LNCAP (cell line): ENCODE data around the gene LCN6.

Experiments used
- TF ChIP-seq, protein P1 (sequence below): fragments of 450-650 bp; IDR thresholded peaks from 2 replicates; pipeline ENCODE4 v1.5.1; 2017; ENCODE audit warnings: mild to moderate bottlenecking

The LCN6 gene

DNA sequence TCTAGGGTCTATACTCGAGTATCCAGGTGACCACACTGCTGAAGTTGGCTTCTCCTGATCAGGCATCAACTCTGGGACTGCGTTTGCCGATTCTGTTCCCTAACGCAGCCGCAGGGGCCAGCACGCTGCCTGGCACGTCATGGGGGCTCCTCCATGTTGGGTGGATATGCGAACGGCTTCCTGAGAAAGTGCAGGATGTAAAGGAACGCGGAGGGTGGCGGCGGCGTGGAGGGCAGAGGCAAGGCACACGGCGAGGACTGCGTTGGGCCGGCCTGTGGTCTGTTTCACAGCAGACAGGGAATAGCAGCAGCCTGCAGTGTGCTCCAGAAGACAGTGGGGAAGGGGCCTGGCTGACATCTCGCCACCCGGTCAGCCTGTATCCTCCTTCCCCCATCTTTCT lies 9.4 kb downstream of the LCN6 start:
- TF ChIP-seq, protein P1, sequence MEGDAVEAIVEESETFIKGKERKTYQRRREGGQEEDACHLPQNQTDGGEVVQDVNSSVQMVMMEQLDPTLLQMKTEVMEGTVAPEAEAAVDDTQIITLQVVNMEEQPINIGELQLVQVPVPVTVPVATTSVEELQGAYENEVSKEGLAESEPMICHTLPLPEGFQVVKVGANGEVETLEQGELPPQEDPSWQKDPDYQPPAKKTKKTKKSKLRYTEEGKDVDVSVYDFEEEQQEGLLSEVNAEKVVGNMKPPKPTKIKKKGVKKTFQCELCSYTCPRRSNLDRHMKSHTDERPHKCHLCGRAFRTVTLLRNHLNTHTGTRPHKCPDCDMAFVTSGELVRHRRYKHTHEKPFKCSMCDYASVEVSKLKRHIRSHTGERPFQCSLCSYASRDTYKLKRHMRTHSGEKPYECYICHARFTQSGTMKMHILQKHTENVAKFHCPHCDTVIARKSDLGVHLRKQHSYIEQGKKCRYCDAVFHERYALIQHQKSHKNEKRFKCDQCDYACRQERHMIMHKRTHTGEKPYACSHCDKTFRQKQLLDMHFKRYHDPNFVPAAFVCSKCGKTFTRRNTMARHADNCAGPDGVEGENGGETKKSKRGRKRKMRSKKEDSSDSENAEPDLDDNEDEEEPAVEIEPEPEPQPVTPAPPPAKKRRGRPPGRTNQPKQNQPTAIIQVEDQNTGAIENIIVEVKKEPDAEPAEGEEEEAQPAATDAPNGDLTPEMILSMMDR: no peak

DNA sequence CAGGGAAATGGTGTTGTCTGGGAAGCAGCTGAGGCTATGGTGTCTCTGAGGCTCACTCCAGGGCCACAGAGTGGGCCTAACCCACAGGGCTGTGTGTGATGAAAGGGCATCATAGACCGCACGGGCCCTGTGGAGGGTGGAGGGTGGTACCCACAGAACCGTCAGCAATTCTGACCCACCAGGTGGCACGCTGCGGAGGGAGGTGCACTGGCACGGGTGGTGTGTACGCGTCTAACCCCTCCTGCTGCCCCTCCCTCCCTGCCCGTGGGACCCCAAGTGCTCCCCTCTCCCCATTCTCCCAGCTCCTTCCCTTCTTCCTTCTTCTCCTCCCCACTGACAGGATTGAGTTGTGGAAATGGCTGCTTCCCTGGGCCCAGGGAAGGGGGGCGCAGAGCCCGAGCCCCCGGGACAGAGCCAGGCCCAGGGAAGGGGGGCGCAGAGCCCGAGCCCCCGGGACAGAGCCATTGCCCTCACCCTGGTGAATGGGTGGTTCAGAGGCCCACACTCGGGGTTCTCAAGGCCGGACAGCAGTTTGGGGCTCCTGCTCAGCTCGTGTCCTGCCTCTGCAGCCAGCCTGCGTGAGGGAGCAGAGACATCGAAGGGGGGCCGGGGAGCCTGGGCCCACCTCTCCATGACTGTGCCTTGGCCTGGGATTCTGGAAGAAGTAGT lies 12.4 kb downstream of the LCN6 start:
- TF ChIP-seq, protein P1: no peak

DNA sequence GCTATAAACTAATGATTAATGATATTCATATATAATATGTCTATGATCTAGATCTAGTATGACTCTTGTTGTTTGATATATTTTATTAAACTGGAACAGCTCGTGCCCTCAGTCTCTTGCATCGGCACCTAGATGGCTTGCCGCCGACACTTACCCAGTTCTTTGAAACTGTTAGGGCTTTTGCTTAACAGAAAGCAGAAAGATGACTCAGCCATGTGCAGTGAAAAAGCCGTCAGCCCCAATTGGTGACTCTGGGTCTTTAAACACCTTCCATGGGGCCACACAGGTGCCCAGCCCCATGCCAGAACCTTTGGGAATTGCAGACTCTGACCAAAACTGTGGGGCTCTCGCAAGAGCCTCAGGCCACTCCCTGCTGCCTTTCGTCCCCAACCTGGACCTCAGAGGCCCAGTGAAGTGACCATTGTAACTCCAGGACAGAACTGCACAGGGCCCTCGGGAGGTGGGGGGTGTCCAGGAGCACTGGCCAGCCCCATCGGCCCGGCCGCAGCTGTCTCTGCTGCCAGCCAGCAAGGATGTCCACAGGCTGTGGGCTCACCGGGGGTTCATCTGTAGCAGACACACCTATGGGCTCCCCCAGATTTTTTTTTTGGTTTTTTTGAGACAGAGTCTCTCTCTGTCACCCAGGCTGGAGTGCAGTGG lies 13.4 kb downstream of the LCN6 start:
- TF ChIP-seq, protein P1: no peak

DNA sequence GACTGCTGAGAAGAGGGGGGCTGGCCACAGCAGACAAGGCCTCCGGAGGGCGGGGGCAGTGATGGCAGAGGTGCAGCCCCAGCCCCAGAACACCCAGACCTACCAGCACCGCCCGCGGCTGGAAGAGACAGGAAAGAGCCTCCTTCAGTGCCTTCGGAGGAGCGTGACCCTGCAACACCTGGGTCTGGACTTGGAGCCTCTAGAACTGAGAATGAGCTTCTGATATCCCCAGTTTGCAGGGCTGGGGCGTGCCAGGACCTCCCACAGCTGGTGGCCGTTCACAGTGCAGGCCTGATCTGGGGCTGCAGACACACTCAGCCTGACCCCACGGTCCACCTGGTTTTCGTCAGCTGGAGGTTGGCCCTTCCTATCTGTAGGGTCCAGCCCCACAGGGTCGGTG lies 14.7 kb downstream of the LCN6 start:
- TF ChIP-seq, protein P1: no peak

DNA sequence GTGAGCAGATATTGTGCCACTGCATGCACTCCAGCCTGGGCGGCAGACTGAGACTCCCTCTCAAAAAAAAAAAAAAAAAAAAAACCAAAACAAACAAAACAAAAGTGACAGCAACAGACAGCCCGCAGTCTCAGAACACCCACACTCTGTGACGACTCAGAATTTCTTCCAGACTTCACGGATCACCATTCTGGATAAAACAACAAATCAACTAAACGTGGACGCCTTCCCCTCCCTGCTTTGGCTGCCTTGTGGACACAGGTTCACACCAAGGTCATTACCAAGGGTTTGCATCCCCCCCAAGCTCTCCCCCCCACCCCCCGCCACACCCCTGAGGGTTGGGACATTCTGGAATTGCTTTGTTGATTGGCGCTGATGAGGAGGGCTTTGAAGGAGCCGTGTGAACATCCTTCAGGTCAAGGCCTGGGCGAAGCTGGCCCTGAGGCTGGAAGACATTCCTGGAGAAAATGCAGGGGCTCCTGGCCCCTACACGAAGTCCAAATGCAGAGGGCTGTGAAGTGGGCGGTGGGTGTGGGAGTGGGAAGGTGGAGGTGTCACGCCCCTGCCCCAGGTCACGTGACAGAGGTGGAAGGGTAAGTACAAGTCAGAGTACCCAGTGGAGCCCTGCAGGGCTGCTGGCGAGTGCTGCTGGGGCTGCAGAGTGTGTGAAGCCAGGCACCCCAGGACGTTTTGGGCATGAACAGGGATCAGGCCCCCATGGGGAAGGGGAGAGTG lies 15.7 kb downstream of the LCN6 start:
- TF ChIP-seq, protein P1: no peak

DNA sequence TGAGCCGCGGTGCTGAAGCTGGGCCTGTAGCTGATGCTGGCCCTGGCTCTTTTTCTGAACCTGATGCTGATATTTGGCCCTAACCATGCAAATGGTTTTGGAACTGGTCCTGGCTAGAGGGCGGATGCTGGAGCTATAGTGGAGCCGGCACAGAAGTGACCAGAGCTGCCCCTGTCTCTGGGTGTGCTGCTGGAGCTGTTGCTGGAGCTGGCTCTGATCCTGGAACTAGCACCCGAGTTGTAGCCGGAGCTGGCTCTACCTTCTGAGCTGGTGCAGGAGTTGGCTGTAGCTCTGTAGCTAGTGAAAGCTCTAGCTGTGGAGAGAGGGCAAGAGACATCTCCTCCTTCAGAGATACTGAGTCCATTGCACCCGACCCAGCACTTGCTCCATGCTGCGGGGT lies 18.4 kb downstream of the LCN6 start:
- TF ChIP-seq, protein P1: no peak

DNA sequence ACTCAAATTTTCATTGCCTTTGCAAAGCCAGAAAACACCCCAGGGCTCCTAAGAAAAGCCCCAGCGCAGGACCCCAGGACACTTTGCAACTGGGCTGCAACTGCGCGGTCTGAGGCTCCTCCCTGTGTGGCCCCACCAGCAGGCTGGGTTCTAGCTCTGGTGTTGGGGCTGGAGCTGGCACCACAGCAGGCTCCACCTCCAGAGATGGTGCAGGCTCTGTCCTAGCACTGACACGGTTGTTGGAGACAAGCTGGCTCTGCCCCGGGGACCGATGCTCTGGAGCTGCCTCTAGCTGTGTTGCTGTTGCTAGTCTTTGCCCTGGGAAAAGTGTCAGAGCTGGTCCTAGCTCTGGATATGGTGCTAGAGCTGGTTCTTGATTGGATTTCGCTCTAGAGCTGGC lies 19.2 kb downstream of the LCN6 start:
- TF ChIP-seq, protein P1: no peak
